HCT116 (cell line): Measurements from ENCODE around the gene CHRNA7. TPM values are rescaled to one million over a fixed set of nuclear protein-coding genes. Genes with fewer than 3 reads are reported as not detected.

ENCODE experiments used
- ATAC-seq: fragments of 200-7000 bp; cut with Tn5 transposase; 2 replicates; pipeline ENCODE4 v1.9.1; 2020; ENCODE audit warnings: mild to moderate bottlenecking, moderate library complexity
- BruUV-seq: library from RNA; stranded (reverse); fragments of 400-500 nt; replicated peaks from 2 replicates; lab custom pipeline; 2021; lab: Mats Ljungman, UMichigan
- CTCF ChIA-PET: fragments of 300-600 bp; sonication (Branson Sonifier 250); formaldehyde crosslinking; loops from one replicate; lab custom pipeline; 2021; ENCODE audit warnings: antibody characterized with exemption; lab: Charles Lee
- POLR2A ChIA-PET: fragments of 300-600, 350-600 bp; sonication (Branson Sonifier 250); formaldehyde crosslinking; loops from one replicate; lab custom pipeline; 2021; ENCODE audit warnings: antibody characterized with exemption; lab: Charles Lee
- RAD21 ChIA-PET, 2 experiments: fragments of 300-600 bp; sonication (Branson Sonifier 250); formaldehyde crosslinking; loops; one replicate each; lab custom pipeline; 2023; ENCODE audit warnings: low total read pairs in 2 of 2; ENCODE audit not compliant: uncharacterized antibody in 2 of 2, unreplicated experiment in 2 of 2, low non-redundant PET in 1 of 2; lab: Charles Lee
- DNase-seq: peaks from one replicate; pipeline ENCODE4 v3.0.0-alpha.2; 2010; ENCODE audit warnings: low read depth, low spot score
- H2AFZ ChIP-seq: fragments of 200-600 bp; shearing (Covaris generic), sonication (generic); 2 replicates; pipeline ENCODE4 v1.6.1; 2017; ENCODE audit warnings: low read depth, mixed run types, mixed read lengths, antibody characterized with exemption, low read length; ENCODE audit not compliant: poor library complexity, severe bottlenecking
- H3K27ac ChIP-seq: 2 replicates; pipeline ENCODE4 v1.5.1; 2012; ENCODE audit warnings: low read depth, low read length
- H3K27me3 ChIP-seq: fragments of 200-600 bp; sonication (generic); 2 replicates; pipeline ENCODE4 v1.6.1; 2016; ENCODE audit warnings: mixed run types, low read length, mixed read lengths; ENCODE audit not compliant: insufficient read depth
- H3K36me3 ChIP-seq, 2 experiments: fragments of 200-500 bp in 1 of 2; fragments of 200-600 bp in 1 of 2; sonication (Bioruptor generic) in 1 of 2; sonication (generic) in 1 of 2; 2 replicates each; pipeline versions ENCODE4 v1.5.1 to v1.6.1; 2014 to 2016; ENCODE audit warnings: low read length in 2 of 2, inconsistent platforms in 1 of 2, mixed read lengths in 1 of 2, mixed run types in 1 of 2; ENCODE audit not compliant: insufficient read depth in 2 of 2, control insufficient read depth in 1 of 2
- H3K4me1 ChIP-seq, 2 experiments: fragments of 200-600 bp in 1 of 2; sonication (generic) in 1 of 2; 2 replicates each; pipeline versions ENCODE4 v1.5.1 to v1.6.1; 2012 to 2017; ENCODE audit warnings: low read length in 2 of 2, inconsistent platforms in 1 of 2, mild to moderate bottlenecking in 1 of 2, mixed read lengths in 1 of 2, mixed run types in 1 of 2, moderate library complexity in 1 of 2; ENCODE audit not compliant: insufficient read depth in 2 of 2, control insufficient read depth in 1 of 2
- H3K4me2 ChIP-seq: fragments of 200-600 bp; sonication (generic); 2 replicates; pipeline ENCODE4 v1.6.1; 2017; ENCODE audit warnings: mixed run types, low read length, mixed read lengths
- H3K4me3 ChIP-seq, 2 experiments: fragments of 200-600 bp in 1 of 2; sonication (generic) in 1 of 2; replicated peaks in 1 of 2; 2 replicates each; pipeline ENCODE4 v1.5.1; 2011 to 2016; ENCODE audit warnings: low read length in 2 of 2, control low read depth in 1 of 2, low read depth in 1 of 2, mild to moderate bottlenecking in 1 of 2, mixed read lengths in 1 of 2, mixed run types in 1 of 2
- H3K79me2 ChIP-seq: fragments of 200-600 bp; sonication (generic); 2 replicates; pipeline ENCODE4 v1.6.1; 2017; ENCODE audit warnings: mild to moderate bottlenecking, mixed run types, low read length, moderate library complexity, mixed read lengths; ENCODE audit not compliant: insufficient read depth
- H3K9ac ChIP-seq: fragments of 200-600 bp; sonication (generic); 2 replicates; pipeline ENCODE4 v1.6.1; 2016; ENCODE audit warnings: low read length, mixed read lengths
- H3K9me2 ChIP-seq: fragments of 200-600 bp; sonication (generic), shearing (Covaris generic); 2 replicates; pipeline ENCODE4 v1.6.1; 2017; ENCODE audit warnings: mixed run types, mild to moderate bottlenecking, moderate library complexity; ENCODE audit not compliant: insufficient read depth
- H3K9me3 ChIP-seq, 2 experiments: fragments of 200-500 bp in 1 of 2; fragments of 200-600 bp in 1 of 2; sonication (Bioruptor generic) in 1 of 2; sonication (generic) in 1 of 2; 2 replicates each; pipeline ENCODE4 v1.6.1; 2014 to 2017; ENCODE audit warnings: low read length in 2 of 2, mixed read lengths in 2 of 2, inconsistent platforms in 1 of 2, low read depth in 1 of 2, mild to moderate bottlenecking in 1 of 2, mixed run types in 1 of 2, moderate library complexity in 1 of 2; ENCODE audit not compliant: control insufficient read depth in 1 of 2, insufficient read depth in 1 of 2
- H4K20me1 ChIP-seq: fragments of 200-600 bp; sonication (generic), shearing (Covaris generic); 2 replicates; pipeline ENCODE4 v1.6.1; 2017; ENCODE audit warnings: mixed run types, mild to moderate bottlenecking, moderate library complexity; ENCODE audit not compliant: insufficient read depth
- ATF3 ChIP-seq: IDR thresholded peaks from 2 replicates; pipeline ENCODE4 v1.6.1; 2012
- CBX3 ChIP-seq: IDR thresholded peaks from 2 replicates; pipeline ENCODE4 v1.6.1; 2012; ENCODE audit warnings: low read depth
- CEBPB ChIP-seq: IDR thresholded peaks from 2 replicates; pipeline ENCODE4 v1.6.1; 2012; ENCODE audit warnings: low read depth
- CTCF ChIP-seq, 3 experiments: fragments of 200-600 bp in 1 of 3; sonication (generic) in 1 of 3; IDR thresholded peaks in 2 of 3; conservative IDR thresholded peaks in 1 of 3; 2 replicates each; pipeline ENCODE4 v1.5.1; 2012 to 2017; ENCODE audit warnings: low read depth in 2 of 3, low read length in 2 of 3, antibody characterized with exemption in 1 of 3, borderline replicate concordance in 1 of 3, control low read depth in 1 of 3, mild to moderate bottlenecking in 1 of 3, mixed read lengths in 1 of 3, mixed run types in 1 of 3, moderate library complexity in 1 of 3; ENCODE audit not compliant: insufficient read depth in 1 of 3
- EGR1 ChIP-seq: IDR thresholded peaks from 2 replicates; pipeline ENCODE4 v1.6.1; 2012; ENCODE audit warnings: low read depth
- EZH2 ChIP-seq: fragments of 200-600 bp; sonication (generic); IDR thresholded peaks from 2 replicates; pipeline ENCODE4 v1.6.1; 2017; ENCODE audit warnings: antibody characterized with exemption, mixed run types
- EZH2phosphoT487 ChIP-seq: fragments of 200-600 bp; IDR thresholded peaks from 2 replicates; pipeline ENCODE4 v1.6.1; 2018; ENCODE audit warnings: antibody characterized with exemption, borderline replicate concordance
- FOSL1 ChIP-seq: IDR thresholded peaks from 2 replicates; pipeline ENCODE4 v1.6.1; 2012; ENCODE audit warnings: low read depth
- JUND ChIP-seq: IDR thresholded peaks from 2 replicates; pipeline ENCODE4 v1.6.1; 2012
- MAX ChIP-seq: IDR thresholded peaks from 2 replicates; pipeline ENCODE4 v1.6.1; 2012
- RAD21 ChIP-seq: IDR thresholded peaks from 2 replicates; pipeline ENCODE4 v1.6.1; 2012; ENCODE audit warnings: low read depth, mild to moderate bottlenecking
- TCF7L2 ChIP-seq: IDR thresholded peaks from 2 replicates; pipeline ENCODE4 v1.7.0; 2011; ENCODE audit warnings: borderline replicate concordance, inconsistent platforms; ENCODE audit not compliant: insufficient read depth, insufficient read length; ENCODE audit errors: extremely low read depth
- YY1 ChIP-seq: IDR thresholded peaks from 2 replicates; pipeline ENCODE4 v1.6.1; 2011; ENCODE audit warnings: low read length, low read depth, moderate library complexity, mild to moderate bottlenecking; ENCODE audit not compliant: insufficient replicate concordance; ENCODE audit errors: extremely low read depth
- ZFX ChIP-seq: fragments of 450-650 bp; IDR thresholded peaks from 2 replicates; pipeline ENCODE4 v1.6.1; 2017
- ZNF274 ChIP-seq: fragments of 200-500 bp; sonication (Bioruptor generic); IDR thresholded peaks from 2 replicates; pipeline ENCODE4 v1.6.1; 2014; ENCODE audit warnings: mild to moderate bottlenecking, low read depth, low read length, inconsistent platforms
- intact Hi-C: fragments of 100-400 bp; cut with micrococcal nuclease; formaldehyde crosslinking; loops from 2 replicates; pipeline ENCODE4 v1.10.0; 2022
- total RNA-seq: library from RNA; stranded (reverse); gene quantifications from one replicate; pipeline ENCODE4 v1.2.1, GENCODE V29; 2021; ENCODE audit not compliant: unreplicated experiment
- TF ChIP-seq, protein P1 (sequence below): IDR thresholded peaks from 2 replicates; pipeline ENCODE4 v1.6.1; 2012; ENCODE audit warnings: low read depth

CHRNA7 gene
- total RNA-seq, 1 experiment from 2014 or later, result 6.8 TPM

DNA sequence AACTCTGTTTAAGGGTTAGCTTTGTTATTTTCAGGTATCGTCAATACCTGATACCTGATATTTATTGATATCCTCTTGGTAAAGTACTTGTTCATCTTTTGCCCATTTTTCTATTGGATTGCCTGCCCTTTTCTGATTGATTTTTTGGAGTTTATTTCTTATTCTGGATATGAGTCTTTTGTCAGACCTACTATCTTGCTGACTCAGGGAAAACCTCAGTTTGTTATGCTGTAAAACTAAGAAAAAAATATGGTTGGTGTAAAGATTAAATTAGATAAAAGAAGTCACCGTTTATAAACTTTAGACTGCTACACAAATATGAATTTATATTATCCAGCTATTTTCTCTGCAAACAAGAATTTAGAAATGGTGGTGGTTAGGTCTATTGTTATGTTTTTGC, 65.9 kb downstream of the CHRNA7 start:
- Histone ChIP-seq H3K4me2 (no peak overlapping the region), H3K4me1 (no peaks in the 10 kb centered on the region), H3K79me2 (no peaks in the 10 kb centered on the region), H3K9ac (no peak overlapping the region), H3K36me3 (no peaks in the 10 kb centered on the region), H3K27ac (no peak overlapping the region), H3K4me3 (no peak overlapping the region), H3K9me3 (no peaks in the 10 kb centered on the region), H2AFZ (no peak overlapping the region), H3K9me2 (no peaks in the 10 kb centered on the region), H3K27me3 (no peaks in the 10 kb centered on the region), H4K20me1 (no peaks in the 10 kb centered on the region)
- ChIA-PET RAD21 (no interaction called here), CTCF (interaction anchor here (0.6 kb wide), 1 partner anchor 22 kb away, joined by 3 read pairs; no protein-coding TSS in a partner anchor), POLR2A (no interaction called here)
- DNase-seq, result no peak
- intact Hi-C loops, result no loop called here
- no TSS peak for BruUV-seq
- no peak for ATAC-seq
- no peak for TF ChIP-seq FOSL1
- TF ChIP-seq, protein P1, sequence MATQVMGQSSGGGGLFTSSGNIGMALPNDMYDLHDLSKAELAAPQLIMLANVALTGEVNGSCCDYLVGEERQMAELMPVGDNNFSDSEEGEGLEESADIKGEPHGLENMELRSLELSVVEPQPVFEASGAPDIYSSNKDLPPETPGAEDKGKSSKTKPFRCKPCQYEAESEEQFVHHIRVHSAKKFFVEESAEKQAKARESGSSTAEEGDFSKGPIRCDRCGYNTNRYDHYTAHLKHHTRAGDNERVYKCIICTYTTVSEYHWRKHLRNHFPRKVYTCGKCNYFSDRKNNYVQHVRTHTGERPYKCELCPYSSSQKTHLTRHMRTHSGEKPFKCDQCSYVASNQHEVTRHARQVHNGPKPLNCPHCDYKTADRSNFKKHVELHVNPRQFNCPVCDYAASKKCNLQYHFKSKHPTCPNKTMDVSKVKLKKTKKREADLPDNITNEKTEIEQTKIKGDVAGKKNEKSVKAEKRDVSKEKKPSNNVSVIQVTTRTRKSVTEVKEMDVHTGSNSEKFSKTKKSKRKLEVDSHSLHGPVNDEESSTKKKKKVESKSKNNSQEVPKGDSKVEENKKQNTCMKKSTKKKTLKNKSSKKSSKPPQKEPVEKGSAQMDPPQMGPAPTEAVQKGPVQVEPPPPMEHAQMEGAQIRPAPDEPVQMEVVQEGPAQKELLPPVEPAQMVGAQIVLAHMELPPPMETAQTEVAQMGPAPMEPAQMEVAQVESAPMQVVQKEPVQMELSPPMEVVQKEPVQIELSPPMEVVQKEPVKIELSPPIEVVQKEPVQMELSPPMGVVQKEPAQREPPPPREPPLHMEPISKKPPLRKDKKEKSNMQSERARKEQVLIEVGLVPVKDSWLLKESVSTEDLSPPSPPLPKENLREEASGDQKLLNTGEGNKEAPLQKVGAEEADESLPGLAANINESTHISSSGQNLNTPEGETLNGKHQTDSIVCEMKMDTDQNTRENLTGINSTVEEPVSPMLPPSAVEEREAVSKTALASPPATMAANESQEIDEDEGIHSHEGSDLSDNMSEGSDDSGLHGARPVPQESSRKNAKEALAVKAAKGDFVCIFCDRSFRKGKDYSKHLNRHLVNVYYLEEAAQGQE, result no peak
- no peak for TF ChIP-seq TCF7L2
- no peak for TF ChIP-seq ZFX
- no peak for TF ChIP-seq MAX
- TF ChIP-seq ZNF274, result no peak
- no peak for TF ChIP-seq RAD21
- TF ChIP-seq CTCF (IDR thresholded peaks at IDR 0.05 in 2 of 3, conservative IDR thresholded peaks at IDR 0.05 in 1 of 3; ENCODE audit: borderline replicate concordance in 1 of 3, insufficient read depth in 1 of 3, low read depth in 2 of 3, low read length in 2 of 3), result no peak
- TF ChIP-seq EZH2, result no peak
- no peak for TF ChIP-seq CBX3
- TF ChIP-seq EGR1, result no peak
- no peak for TF ChIP-seq CEBPB
- TF ChIP-seq EZH2phosphoT487, result no peak
- no peak for TF ChIP-seq JUND
- no peak for TF ChIP-seq YY1
- TF ChIP-seq ATF3, result no peak
